H4 (cell line): ENCODE data around the gene SMAD7. TPM values are rescaled to one million over a fixed set of nuclear protein-coding genes. Genes with fewer than 3 reads are reported as not detected.

Source experiments
- DNase-seq: peaks from one replicate; pipeline ENCODE4 v3.0.0-alpha.2; 2015; ENCODE audit warnings: low spot score
- total RNA-seq: library from RNA; depleted of rRNA; stranded (reverse); fragments of >200 nt; shearing (Covaris generic); gene quantifications from 2 replicates; pipeline ENCODE4 v1.2.3, GENCODE V29; 2014

The SMAD7 gene
- total RNA-seq, 1 experiment from 2014 or later: 10.1 TPM

- DNase-seq: no peak
These were observed 34.9 kb downstream of the SMAD7 start for GRCh38 chr18:48915626-48916425.

GRCh38 chr18:48914581-48915251 lies 36.0 kb downstream of the SMAD7 start:
- DNase-seq: no peak

DNA sequence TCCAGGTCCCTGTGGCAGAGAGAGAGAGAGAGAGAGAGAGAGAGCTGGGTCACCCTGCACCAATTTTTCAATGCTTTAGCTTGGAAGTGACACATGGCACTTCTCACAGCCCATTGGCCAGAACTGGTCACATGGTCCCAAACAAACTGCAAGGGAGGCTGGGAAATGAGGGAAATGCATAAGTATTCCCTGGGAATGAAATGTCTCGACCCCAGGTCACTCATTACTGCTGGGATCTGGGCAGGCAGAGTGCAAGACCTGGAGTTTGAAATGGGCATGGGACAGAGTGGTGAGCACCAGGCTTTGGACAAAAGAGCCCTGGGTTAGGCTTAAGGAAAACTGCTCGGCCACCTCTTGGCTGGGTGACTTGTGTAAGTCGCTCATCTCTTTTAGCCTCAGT lies 37.0 kb downstream of the SMAD7 start:
- no peak for DNase-seq

DNA sequence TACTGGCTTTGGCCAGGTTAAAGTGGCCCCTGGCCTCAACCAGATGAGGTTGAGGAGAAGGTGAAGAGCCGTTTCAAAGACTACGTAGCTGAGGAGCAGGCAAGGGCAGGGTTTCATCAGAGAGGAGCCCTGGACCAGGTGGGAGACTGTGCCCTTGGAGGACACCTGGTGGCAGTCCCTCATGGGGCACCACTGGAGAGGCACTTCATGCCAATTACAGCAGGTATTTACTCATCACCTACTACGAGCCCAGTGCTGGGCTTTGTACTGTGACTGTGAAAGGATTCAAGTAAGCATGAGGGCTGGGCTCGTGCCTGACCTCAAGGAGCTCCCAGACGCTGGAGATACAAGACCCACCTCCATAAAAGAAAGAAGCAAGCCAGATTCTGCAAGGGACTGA lies 37.6 kb downstream of the SMAD7 start:
- DNase-seq: no peak

- no peak for DNase-seq
These were observed 39.7 kb downstream of the SMAD7 start for GRCh38 chr18:48910972-48911545.

DNA sequence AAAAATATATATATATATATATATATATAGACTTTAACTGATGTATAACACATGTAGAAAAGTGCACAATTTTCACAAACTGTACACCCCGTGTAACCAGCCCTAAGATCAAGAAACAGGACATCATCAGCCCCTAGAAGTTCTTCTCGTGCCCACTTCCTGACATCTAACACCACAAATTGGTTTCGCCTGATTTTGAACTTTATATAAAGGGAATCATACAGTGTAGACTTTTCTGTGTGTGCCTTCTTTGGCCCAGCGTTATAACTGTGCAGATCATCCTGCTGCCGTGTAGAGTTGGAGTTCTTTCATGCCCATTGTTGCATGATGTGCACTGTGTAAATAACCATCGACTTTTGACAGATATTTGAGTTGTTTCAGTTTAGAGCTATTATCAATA lies 41.0 kb downstream of the SMAD7 start:
- DNase-seq: no peak

DNA sequence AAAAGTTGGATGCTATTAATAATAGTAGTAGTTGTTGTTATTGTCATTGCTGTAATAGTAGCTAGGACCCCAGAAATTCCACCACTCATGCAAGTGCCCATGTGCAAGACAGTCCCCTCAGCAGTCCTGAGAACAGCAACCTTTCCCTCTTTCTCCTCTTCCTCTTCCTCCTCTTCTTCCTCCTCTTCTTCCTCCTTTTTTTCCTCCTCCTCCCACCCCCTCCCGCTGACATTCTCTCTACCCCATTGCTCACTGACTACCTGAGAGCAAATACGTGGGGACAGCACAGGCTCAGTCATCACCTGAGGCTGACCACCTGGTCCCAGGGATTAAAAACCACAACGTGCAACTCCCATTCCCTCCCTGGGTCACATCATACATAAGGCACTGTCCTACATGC lies 41.8 kb downstream of the SMAD7 start:
- DNase-seq: no peak

- DNase-seq: no peak
These were observed 45.3 kb downstream of the SMAD7 start for GRCh38 chr18:48905513-48905912.

GRCh38 chr18:48904847-48905394 lies 45.8 kb downstream of the SMAD7 start:
- DNase-seq: no peak

DNA sequence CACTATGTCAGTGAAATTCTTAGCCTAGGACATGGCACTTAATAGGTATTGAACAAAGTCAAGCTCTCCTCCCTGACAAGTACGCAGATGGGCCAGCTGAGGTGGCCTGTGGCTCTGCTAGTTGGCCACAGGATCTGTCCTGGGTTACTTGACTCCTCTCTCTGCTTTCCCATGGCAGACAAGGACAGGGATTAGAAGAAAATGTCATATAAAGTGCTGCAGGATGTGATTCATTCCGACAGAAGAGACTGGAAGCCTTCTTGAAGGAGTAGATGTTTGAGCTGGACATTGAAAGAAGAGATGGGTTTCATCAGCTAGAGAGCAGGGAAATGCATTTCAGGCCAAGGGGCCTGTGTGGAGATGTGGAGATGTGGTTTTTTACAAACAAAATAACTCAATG lies 46.7 kb downstream of the SMAD7 start:
- no peak for DNase-seq

- no peak for DNase-seq
These were observed 47.7 kb downstream of the SMAD7 start for GRCh38 chr18:48902856-48903601.

DNA sequence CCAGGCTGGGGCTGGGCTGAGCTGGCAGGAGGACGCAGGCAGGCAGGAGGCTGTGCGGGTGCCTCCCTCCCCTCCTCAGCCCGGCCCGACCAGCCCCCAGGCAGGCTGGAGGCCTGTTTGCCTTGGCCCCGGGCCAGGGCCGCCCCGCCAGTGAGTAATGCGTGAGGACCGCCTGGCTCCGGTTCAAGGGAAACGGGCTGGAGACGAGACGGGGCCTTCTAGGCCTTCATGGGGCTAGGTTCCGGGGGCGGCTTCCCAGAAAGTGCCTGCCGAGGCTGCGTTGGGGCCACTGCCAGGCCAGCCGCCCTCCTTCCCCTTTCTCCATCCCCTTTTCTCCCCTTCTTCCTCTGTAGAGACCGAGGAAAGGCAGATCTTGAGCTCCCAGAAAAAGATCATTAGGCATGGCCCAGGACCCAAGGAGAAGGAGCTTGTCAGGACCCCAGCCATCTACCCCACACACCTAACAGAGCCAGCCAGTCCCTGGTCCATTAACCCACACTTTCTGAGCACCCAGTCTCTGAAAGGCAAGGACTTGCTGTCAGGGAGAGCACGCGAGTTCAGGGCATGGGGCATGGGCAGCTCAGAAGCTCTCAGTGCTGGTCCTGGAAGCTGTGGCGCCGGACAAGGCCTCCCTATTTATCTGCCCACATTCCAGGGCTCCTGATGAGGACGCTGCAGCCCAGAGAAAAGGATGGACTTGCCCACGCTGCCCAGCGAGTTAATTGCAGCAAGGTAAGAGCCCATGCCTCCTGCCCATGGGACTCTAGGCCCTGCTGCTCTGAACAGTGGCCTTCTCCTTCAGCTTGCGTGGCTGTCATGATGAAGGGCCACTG lies 48.5 kb downstream of the SMAD7 start:
- peak; percentile 81 for DNase-seq

DNA sequence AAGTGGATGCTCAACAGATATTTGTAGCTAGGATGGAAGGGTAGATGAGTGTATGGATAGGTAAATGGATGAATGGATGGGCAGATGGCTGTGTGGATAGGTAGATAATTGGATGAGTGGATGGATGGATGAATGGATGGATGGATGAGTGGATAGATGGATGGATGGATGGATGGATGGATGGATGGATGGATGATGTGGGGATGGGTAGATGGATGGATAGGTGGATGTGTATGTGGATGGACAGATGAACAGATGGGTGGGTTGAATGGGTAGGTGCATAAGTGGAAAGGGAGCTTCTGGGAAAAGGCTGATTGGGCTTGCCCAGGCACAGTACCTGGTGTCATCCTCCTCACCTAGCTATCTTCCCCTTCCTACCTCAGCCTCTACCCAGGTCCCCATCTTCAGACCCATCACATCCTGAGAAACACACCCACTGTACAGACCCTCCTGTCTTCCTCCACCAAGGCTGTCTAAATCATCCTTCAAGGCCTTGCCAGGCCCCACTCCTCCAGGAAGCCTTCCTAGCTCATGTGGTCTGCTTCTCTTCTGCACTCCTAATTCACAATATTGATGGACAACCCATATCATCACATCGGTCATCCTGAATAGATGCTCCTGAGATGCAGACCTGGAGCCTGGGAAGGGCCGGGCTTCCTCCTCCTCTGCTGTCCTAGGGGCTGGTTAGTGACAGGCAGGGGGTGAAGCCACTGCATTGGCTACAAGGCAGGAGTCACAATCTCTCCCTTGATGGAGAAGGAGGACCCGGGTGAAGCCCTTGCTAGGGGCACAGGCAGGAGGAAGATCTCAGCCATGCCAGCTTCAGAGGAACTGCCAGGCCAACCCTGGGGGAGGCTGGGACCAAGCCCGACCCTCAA lies 49.4 kb downstream of the SMAD7 start:
- no peak for DNase-seq

GRCh38 chr18:48900469-48900868 lies 50.3 kb downstream of the SMAD7 start:
- no peak for DNase-seq

- no peak for DNase-seq
These were observed 51.1 kb downstream of the SMAD7 start for GRCh38 chr18:48899558-48900174.

GRCh38 chr18:48898521-48898920 lies 52.2 kb downstream of the SMAD7 start:
- DNase-seq: no peak

DNA sequence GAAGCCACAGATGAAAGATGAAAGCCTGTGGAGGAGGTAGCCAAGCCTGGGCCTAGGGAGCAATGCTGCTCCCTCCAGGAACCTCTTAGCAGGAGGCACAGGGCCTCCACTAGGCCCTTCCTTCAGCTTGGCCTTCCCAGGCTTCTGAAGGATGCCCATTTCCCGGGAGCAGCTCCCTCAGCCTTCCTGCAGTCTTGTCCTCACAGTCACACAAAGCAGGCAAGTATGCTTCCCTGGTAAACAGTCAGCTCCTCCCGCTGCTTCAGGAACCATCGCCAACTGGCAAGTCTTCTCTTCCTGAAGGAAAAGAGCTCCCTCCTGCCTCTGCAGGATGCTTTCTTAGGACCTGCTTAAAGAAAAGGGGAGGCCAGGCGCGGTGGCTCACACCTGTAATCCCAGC lies 53.2 kb downstream of the SMAD7 start:
- DNase-seq: no peak

DNA sequence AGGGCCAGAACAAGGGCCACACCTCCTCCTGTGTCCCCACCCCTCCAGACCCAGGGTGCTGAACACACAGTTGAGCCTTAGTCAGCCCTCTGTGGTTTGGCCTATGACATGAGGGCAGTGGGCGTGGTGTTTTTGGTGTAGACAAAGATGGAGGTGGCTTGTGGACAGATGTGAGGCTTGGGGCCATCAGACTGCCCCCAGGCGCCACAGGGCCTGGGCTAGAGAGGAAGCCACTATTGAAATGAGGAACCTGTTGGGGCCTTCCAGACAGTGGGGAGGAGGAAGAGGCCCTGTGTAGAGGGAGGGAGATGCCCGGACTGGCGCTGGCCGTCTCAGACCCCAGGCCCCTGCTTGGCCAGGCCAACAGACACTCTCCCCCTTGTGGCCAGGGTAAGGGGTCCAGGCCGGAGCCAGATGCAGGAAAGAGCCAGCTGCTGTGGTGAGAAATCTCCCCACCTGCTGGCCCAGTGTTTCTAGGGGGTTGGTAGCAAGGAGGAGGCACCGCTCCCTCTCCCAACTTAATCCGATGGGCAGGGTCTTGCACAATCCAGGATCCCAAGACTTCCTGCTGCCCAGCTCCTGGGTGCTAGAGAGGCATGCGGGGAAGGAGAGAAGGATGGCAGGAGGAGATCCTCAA lies 53.8 kb downstream of the SMAD7 start:
- no peak for DNase-seq

- no peak for DNase-seq
These were observed 54.4 kb downstream of the SMAD7 start for GRCh38 chr18:48896326-48896874.
